ENCODE measurements around the gene DGCR8.

- TF ChIP-seq POLR2A (IDR thresholded peaks at IDR 0.05) (no peak), CTCF (IDR thresholded peaks at IDR 0.05) (no peak), EP300 (IDR thresholded peaks at IDR 0.05) (no peak), POLR2AphosphoS5 (IDR thresholded peaks at IDR 0.05) (no peak)
Observed at GRCh38 chr22:20064140-20064480, 15.9 kb upstream of the DGCR8 start.
